GM21381 (cell line): ENCODE results near the gene MARCKSL1.
A peak's percentile ranks its signal among the peaks of the same experiment; 100 is the strongest.
"Not testable (repeated sequence)": the region's sequence is repeated elsewhere in the genome, so short reads cannot be mapped to it uniquely, and the experiment has no call there.

Experiments
- ATAC-seq: cut with Tn5 transposase; IDR thresholded peaks from one replicate; pipeline ENCODE4 v1.9.1; 2021; ENCODE audit warnings: mild to moderate bottlenecking, moderate library complexity; ENCODE audit not compliant: unreplicated experiment

The MARCKSL1 gene

GRCh38 chr1:32335790-32336590, at the start of gene MARCKSL1:
Gene MARCKSL1 (minus strand): TSS chr1:32336233. CDS start chr1:32336033, 200 bp downstream.
- ATAC-seq = peak; percentile 47

GRCh38 chr1:32380057-32380456, 44.0 kb upstream of the MARCKSL1 start:
- ATAC-seq = no peak

- ATAC-seq = no peak
These were observed 41.6 kb upstream of the MARCKSL1 start for GRCh38 chr1:32377541-32378220.

- no peak for ATAC-seq
These were observed 40.2 kb upstream of the MARCKSL1 start for GRCh38 chr1:32376199-32376598.

- no peak for ATAC-seq
These were observed 38.1 kb upstream of the MARCKSL1 start for GRCh38 chr1:32373996-32374592.

- no peak for ATAC-seq
These were observed 36.2 kb upstream of the MARCKSL1 start for GRCh38 chr1:32372149-32372756.

- no peak for ATAC-seq
These were observed 32.0 kb upstream of the MARCKSL1 start for GRCh38 chr1:32367912-32368635.

- ATAC-seq = no peak
These were observed 29.4 kb upstream of the MARCKSL1 start for GRCh38 chr1:32365445-32365844.

- no peak for ATAC-seq
These were observed 28.8 kb upstream of the MARCKSL1 start for GRCh38 chr1:32364836-32365235.

GRCh38 chr1:32363713-32364112, 27.7 kb upstream of the MARCKSL1 start:
- ATAC-seq = no peak

- ATAC-seq = no peak
These were observed 26.7 kb upstream of the MARCKSL1 start, which contains the start of the genes FAM229A and TSSK3 for GRCh38 chr1:32362474-32363313. Gene FAM229A (minus strand): TSS chr1:32362485. CDS start chr1:32362091, 394 bp downstream. Gene TSSK3 (plus strand): TSS chr1:32362539. CDS start chr1:32362702, 163 bp downstream.

GRCh38 chr1:32361674-32362473, 25.8 kb upstream of the MARCKSL1 start:
- ATAC-seq = no peak

GRCh38 chr1:32361308-32361673, 25.3 kb upstream of the MARCKSL1 start:
- ATAC-seq = no peak

GRCh38 chr1:32358435-32358834, 22.4 kb upstream of the MARCKSL1 start:
- no peak for ATAC-seq

GRCh38 chr1:32357614-32358013, 21.6 kb upstream of the MARCKSL1 start:
- ATAC-seq = no peak

GRCh38 chr1:32356478-32356877, 20.4 kb upstream of the MARCKSL1 start:
- ATAC-seq = no peak

GRCh38 chr1:32355778-32356177, 19.7 kb upstream of the MARCKSL1 start:
- not testable (repeated sequence) for ATAC-seq

GRCh38 chr1:32353886-32354570, 18.0 kb upstream of the MARCKSL1 start:
- no peak for ATAC-seq
